Fibroblast of pulmonary artery (primary cell): ENCODE results near the gene CST9.

Source experiments
- DNase-seq: peaks from one replicate; pipeline ENCODE4 v3.0.0-alpha.2; 2010; ENCODE audit warnings: low read depth
- H3K4me3 ChIP-seq: replicated peaks from 2 replicates; pipeline ENCODE4 v1.5.1; 2011; ENCODE audit warnings: low read depth, mild to moderate bottlenecking, control low read depth, low read length, moderate library complexity
- CTCF ChIP-seq: IDR thresholded peaks from 2 replicates; pipeline ENCODE4 v1.5.1; 2011; ENCODE audit warnings: mild to moderate bottlenecking, control low read depth, low read length, inconsistent platforms; ENCODE audit errors: missing control alignments

Gene CST9

GRCh38 chr20:23605867-23606651 is at the start of gene CST9:
TSS of gene CST9 (minus strand) at chr20:23605917. CDS start at chr20:23605864, 53 bp downstream.
- no peak for DNase-seq
- no peak for TF ChIP-seq CTCF
- no peak within 1 kb of the TSS for H3K4me3 ChIP-seq

- H3K4me3 ChIP-seq, result no peak overlapping the region
- no peak for DNase-seq
- no peak for TF ChIP-seq CTCF
These were observed 49.0 kb upstream of the CST9 start for GRCh38 chr20:23654717-23655116.

GRCh38 chr20:23654000-23654399 is 48.3 kb upstream of the CST9 start:
- no peak overlapping the region for H3K4me3 ChIP-seq
- no peak for TF ChIP-seq CTCF
- no peak for DNase-seq

- DNase-seq, result no peak
- no peak overlapping the region for H3K4me3 ChIP-seq
- no peak for TF ChIP-seq CTCF
These were observed 47.8 kb upstream of the CST9 start for GRCh38 chr20:23653400-23653938.

- DNase-seq, result no peak
- no peak for TF ChIP-seq CTCF
- H3K4me3 ChIP-seq, result no peak overlapping the region
These were observed 47.2 kb upstream of the CST9 start for GRCh38 chr20:23652926-23653325.

- DNase-seq, result no peak
- H3K4me3 ChIP-seq, result no peak overlapping the region
- TF ChIP-seq CTCF, result no peak
These were observed 46.7 kb upstream of the CST9 start for GRCh38 chr20:23652371-23652770.

GRCh38 chr20:23651117-23651516 is 45.4 kb upstream of the CST9 start:
- DNase-seq, result no peak
- TF ChIP-seq CTCF, result no peak
- no peak overlapping the region for H3K4me3 ChIP-seq
